Thyroid gland (tissue), 4 donors: ENCODE measurements around the gene DUSP15. TPM values are rescaled to one million over a fixed set of nuclear protein-coding genes. Genes with fewer than 3 reads are reported as not detected.

Source experiments
- DNase-seq, 2 donors: peaks; one replicate each; pipeline ENCODE4 v3.0.0-alpha.2; 2019
- H3K27ac ChIP-seq, 3 donors: fragments of 200-600 bp; sonication (generic); 1 replicate in 2 of 3; 2 replicates in 1 of 3; pipeline ENCODE4 v1.5.1; 2016 to 2019; ENCODE audit warnings: mild to moderate bottlenecking in 1 of 3, moderate library complexity in 1 of 3
- H3K27me3 ChIP-seq: fragments of 200-600 bp; sonication (generic); one replicate; pipeline ENCODE4 v1.5.1; 2019
- H3K36me3 ChIP-seq, 2 donors: fragments of 200-600 bp; sonication (generic); one replicate each; pipeline ENCODE4 v1.5.1; 2016 to 2019
- H3K4me1 ChIP-seq, 2 donors: fragments of 200-600 bp; sonication (generic); one replicate each; pipeline ENCODE4 v1.5.1; 2017 to 2019
- H3K4me3 ChIP-seq, 3 donors: fragments of 200-600 bp; sonication (generic); replicated peaks in 1 of 3; 1 replicate in 2 of 3; 2 replicates in 1 of 3; pipeline ENCODE4 v1.5.1; 2016; ENCODE audit warnings: mild to moderate bottlenecking in 1 of 3
- H3K9me3 ChIP-seq: fragments of 200-600 bp; sonication (generic); one replicate; pipeline ENCODE4 v1.5.1; 2017
- POLR2A ChIP-seq, 2 donors: fragments of 450-650 bp; IDR thresholded peaks; one replicate each; pipeline ENCODE4 v1.6.1; 2017; ENCODE audit warnings: antibody characterized with exemption in 2 of 2, mild to moderate bottlenecking in 2 of 2, moderate library complexity in 1 of 2
- WGBS, 2 donors: methylation state at CpG; one replicate each; pipeline ENCODE4 v1.1.5; 2017; 5-methylcytosine and 5-hydroxymethylcytosine counted together
- intact Hi-C: fragments of 100-400 bp; cut with DNase I; formaldehyde crosslinking; loops from one replicate; pipeline ENCODE4 v1.15.1; 2023
- total RNA-seq, 4 donors: library from RNA; depleted of rRNA; stranded (reverse); fragments of >200 nt; gene quantifications; one replicate each; pipeline ENCODE4 v1.2.3, GENCODE V29; 2016
- TF ChIP-seq, protein P1 (sequence below), 6 experiments: fragments of 200-600 bp in 3 of 6; fragments of 450-650 bp in 3 of 6; sonication (generic) in 3 of 6; IDR thresholded peaks; one replicate each; pipeline ENCODE4 v1.5.1; 2016 to 2019; ENCODE audit warnings: antibody characterized with exemption in 6 of 6, mild to moderate bottlenecking in 2 of 6, inconsistent platforms in 1 of 6, moderate library complexity in 1 of 6

DUSP15 gene
- total RNA-seq, 4 donors from 2014 or later = 5.4 to 9.1 (median 7.0) TPM

DNA sequence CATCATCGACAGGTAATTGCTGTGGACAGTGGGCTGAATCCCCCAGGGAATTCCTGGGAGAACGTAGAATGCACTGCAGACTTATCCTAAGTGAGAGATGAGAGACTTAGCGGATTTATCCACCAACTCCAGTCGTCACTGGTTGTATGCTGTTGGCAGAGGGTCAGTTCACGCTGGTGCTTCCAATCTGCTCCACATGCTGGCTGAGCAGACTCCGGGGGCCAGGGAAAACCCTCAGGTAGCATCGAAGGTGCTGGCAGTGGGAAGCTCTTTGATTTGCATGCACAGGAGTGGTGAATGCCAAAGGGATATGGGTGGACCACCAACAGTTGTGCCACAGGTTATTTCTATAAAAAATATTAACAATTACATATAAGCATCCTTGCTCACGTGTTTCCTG lies 20.3 kb upstream of the DUSP15 start:
- TF ChIP-seq, protein P1, sequence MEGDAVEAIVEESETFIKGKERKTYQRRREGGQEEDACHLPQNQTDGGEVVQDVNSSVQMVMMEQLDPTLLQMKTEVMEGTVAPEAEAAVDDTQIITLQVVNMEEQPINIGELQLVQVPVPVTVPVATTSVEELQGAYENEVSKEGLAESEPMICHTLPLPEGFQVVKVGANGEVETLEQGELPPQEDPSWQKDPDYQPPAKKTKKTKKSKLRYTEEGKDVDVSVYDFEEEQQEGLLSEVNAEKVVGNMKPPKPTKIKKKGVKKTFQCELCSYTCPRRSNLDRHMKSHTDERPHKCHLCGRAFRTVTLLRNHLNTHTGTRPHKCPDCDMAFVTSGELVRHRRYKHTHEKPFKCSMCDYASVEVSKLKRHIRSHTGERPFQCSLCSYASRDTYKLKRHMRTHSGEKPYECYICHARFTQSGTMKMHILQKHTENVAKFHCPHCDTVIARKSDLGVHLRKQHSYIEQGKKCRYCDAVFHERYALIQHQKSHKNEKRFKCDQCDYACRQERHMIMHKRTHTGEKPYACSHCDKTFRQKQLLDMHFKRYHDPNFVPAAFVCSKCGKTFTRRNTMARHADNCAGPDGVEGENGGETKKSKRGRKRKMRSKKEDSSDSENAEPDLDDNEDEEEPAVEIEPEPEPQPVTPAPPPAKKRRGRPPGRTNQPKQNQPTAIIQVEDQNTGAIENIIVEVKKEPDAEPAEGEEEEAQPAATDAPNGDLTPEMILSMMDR (IDR thresholded peaks at IDR 0.05) = no peak
- no peak for TF ChIP-seq POLR2A (IDR thresholded peaks at IDR 0.05)

DNA sequence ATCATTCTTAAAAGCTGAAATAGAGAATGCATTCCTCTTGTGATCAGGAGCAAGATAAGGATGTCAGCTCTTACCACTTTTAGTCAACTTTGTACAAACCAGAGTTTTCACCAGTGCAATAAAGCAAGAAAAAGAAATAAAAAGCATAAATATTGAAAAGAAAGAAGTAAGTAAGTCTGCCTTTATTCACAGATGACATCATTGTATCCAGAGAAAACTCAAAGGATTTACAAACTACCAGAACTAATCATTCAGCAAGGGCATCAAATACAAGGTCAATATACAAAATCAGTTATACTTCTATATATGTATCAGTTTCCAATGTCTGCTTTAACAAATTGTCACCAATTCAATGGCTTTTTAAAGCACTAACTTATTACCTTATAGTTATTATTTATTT lies 13.5 kb upstream of the DUSP15 start:
- TF ChIP-seq, protein P1 (IDR thresholded peaks at IDR 0.05) = no peak
- no peak for TF ChIP-seq POLR2A (IDR thresholded peaks at IDR 0.05)
- no peak overlapping the region for H3K4me3 ChIP-seq
- no peaks in the 10 kb centered on the region for H3K36me3 ChIP-seq
- H3K27me3 ChIP-seq = no peaks in the 10 kb centered on the region
- H3K4me1 ChIP-seq = peaks cover 3 to 6% of the 10 kb centered on the region in 2 donors
- no peaks in the 10 kb centered on the region for H3K9me3 ChIP-seq
- H3K27ac ChIP-seq = no peak overlapping the region
- intact Hi-C loops = no loop called here
- DNase-seq = no peak

More for the DNA sequence above, 20.3 kb upstream of the DUSP15 start:
- no peak overlapping the region for H3K4me3 ChIP-seq
- H3K36me3 ChIP-seq = no peaks in the 10 kb centered on the region
- no peaks in the 10 kb centered on the region for H3K4me1 ChIP-seq
- no peak for DNase-seq
- H3K27ac ChIP-seq = no peak overlapping the region
- intact Hi-C loops = no loop called here
- H3K9me3 ChIP-seq = no peaks in the 10 kb centered on the region
- 65 to 81% methylated on average over 8 of the region's 8 CpGs for WGBS, 2 donors
- no peaks in the 10 kb centered on the region for H3K27me3 ChIP-seq

DNA sequence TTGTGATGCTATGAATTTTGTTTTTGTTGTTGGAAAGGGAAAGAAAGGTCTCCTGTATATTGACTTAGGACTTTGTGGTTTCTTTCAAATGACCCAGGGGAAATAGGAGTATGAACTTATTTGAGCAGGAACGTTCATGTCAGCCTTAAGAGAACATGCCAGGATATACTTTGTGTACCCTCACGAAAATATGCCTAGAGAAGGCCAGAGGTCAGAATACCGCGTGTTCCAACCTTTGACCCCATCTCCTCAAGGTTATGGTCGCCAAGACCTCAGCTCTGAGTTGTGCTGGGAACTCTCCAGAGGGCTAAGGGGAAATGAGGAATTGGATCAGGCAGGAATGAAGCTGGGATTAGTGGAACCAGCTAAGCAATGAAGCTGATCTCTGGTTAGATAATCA lies 11.6 kb upstream of the DUSP15 start:
- no peak overlapping the region for H3K27ac ChIP-seq
- no peak for TF ChIP-seq POLR2A (IDR thresholded peaks at IDR 0.05)
- TF ChIP-seq, protein P1 (IDR thresholded peaks at IDR 0.05) = no peak
- intact Hi-C loops = no loop called here
- H3K4me3 ChIP-seq = no peak overlapping the region
- peaks cover 3 to 6% of the 10 kb centered on the region in 2 donors for H3K4me1 ChIP-seq
- DNase-seq = no peak
- no peaks in the 10 kb centered on the region for H3K9me3 ChIP-seq
- H3K36me3 ChIP-seq = no peaks in the 10 kb centered on the region
- WGBS, 2 donors = 74 to 79% methylated on average over 5 of the region's 5 CpGs
- H3K27me3 ChIP-seq = no peaks in the 10 kb centered on the region

DNA sequence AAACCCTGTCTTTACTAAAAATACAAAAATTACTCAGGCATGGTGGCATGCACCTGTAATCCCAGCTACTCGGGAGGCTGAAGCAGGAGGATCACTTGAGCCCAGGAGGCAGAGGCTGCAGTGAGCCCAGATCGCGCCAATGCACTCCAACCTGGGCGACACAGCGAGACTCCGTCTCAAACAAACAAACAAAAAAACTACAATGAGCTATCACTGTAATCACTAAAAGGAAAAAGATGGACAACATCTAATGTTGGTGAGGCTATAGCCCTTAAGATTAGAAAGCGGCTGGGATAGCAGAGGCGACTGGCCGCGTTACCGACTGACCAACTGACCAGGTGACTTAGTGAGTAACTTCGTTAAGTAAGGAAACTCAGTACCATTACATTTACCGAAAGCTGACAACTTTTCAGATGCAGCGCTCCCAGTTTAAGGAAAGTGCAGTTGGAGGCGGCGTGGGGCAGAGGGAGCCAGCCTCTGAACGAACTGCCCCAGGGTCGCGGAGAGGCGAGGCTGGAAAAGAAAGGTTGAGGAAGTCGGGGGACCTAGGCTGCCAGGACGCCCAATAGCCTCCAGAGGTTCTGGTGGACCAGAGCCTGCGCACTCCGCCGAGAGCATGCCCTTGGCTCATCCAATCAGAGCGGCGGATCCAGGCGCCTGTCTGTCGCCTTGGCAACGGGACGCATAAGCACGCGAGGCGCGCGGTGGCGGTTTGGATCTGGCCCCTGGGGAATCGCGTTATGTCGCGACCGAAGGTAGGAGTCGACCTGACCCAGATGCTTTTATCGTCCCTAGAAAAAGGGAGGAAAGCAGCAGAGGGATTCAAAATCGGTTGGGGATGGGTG lies 9.0 kb upstream of the DUSP15 start:
- 7 to 8% methylated on average over 37 to 43 of the region's 45 CpGs for WGBS, 2 donors
- no peaks in the 10 kb centered on the region for H3K36me3 ChIP-seq
- peak; percentile 97 for DNase-seq
- intact Hi-C loops = no loop called here
- no peaks in the 10 kb centered on the region for H3K27me3 ChIP-seq
- peaks cover 12 to 13% of the 10 kb centered on the region in 2 donors for H3K4me1 ChIP-seq
- H3K27ac ChIP-seq = peak overlapping the region; percentile 49 to 87 (median 56)
- TF ChIP-seq, protein P1 (IDR thresholded peaks at IDR 0.05) = peak in 2 of 6 experiments; percentile 12 to 22
- TF ChIP-seq POLR2A (IDR thresholded peaks at IDR 0.05) = peak in 1 of 2 donors; percentile 79
- H3K9me3 ChIP-seq = no peaks in the 10 kb centered on the region
- H3K4me3 ChIP-seq = peak overlapping the region; percentile 43 to 86 (median 48)

DNA sequence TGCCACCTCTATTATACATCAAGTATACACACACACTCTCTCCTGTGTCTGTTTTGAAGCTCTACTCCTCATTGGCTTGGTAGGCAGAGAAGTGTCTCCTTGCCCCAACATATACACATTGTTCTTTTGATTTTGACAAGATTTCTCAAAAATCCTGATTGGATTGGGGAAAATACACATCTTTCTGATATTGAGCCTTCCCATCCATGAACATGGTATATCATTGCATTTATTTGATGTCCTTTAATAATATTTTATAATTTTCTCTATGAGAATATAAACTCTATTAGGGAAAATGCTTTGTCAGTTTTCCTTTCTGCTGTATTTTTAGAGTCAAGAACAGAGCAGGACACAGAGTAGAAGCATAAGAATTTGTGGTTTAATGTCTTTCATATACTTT lies 7.4 kb upstream of the DUSP15 start:
- no peaks in the 10 kb centered on the region for H3K9me3 ChIP-seq
- H3K27ac ChIP-seq = no peak overlapping the region
- intact Hi-C loops = no loop called here
- no peak overlapping the region for H3K4me3 ChIP-seq
- TF ChIP-seq, protein P1 (IDR thresholded peaks at IDR 0.05) = no peak
- TF ChIP-seq POLR2A (IDR thresholded peaks at IDR 0.05) = no peak
- peaks cover 12 to 13% of the 10 kb centered on the region in 2 donors for H3K4me1 ChIP-seq
- H3K27me3 ChIP-seq = no peaks in the 10 kb centered on the region
- DNase-seq = no peak
- H3K36me3 ChIP-seq = no peaks in the 10 kb centered on the region
